ENCODE results near the gene DLGAP4.

DLGAP4 gene

GRCh38 chr20:36268440-36269342 lies 37.4 kb upstream of the DLGAP4 start:
- H4K20me1 ChIP-seq = no peaks in the 10 kb centered on the region
- TF ChIP-seq Cebpa-rat (IDR thresholded peaks at IDR 0.05) = no peak
- no peaks in the 10 kb centered on the region for H3K4me1 ChIP-seq
- no peak overlapping the region for H3K4me2 ChIP-seq
- no peaks in the 10 kb centered on the region for H3K36me3 ChIP-seq
- no peak overlapping the region for H3K4me3 ChIP-seq
- H3K9me3 ChIP-seq = no peaks in the 10 kb centered on the region
- no peak overlapping the region for H3K9ac ChIP-seq
- H3K27me3 ChIP-seq = no peaks in the 10 kb centered on the region
- no peak overlapping the region for H3K27ac ChIP-seq

DNA sequence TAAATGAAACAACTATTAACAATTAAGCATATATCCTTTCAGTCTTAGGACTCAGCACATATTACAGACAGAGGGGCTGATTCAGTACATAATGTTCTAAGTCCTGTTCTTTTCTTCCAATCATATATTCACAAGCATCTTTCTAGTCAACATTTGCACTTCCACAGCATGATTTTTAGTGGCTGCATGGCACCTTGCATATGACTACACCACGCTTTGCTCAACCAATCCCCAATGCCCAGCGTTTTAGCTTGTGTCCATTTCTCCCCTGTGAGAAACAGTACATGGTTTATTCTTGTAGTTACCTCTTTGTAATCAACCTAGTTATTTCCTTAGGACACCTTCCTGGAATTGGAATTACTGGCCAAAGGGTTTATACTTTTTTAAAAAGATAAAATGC lies 36.6 kb upstream of the DLGAP4 start:
- Histone ChIP-seq H3K9ac (no peak overlapping the region), H3K27ac (no peak overlapping the region), H3K4me1 (no peaks in the 10 kb centered on the region), H3K27me3 (no peaks in the 10 kb centered on the region), H3K9me3 (no peaks in the 10 kb centered on the region), H4K20me1 (no peaks in the 10 kb centered on the region), H3K4me3 (no peak overlapping the region), H3K4me2 (no peak overlapping the region), H3K36me3 (no peaks in the 10 kb centered on the region)
- TF ChIP-seq Cebpa-rat (IDR thresholded peaks at IDR 0.05) = no peak

DNA sequence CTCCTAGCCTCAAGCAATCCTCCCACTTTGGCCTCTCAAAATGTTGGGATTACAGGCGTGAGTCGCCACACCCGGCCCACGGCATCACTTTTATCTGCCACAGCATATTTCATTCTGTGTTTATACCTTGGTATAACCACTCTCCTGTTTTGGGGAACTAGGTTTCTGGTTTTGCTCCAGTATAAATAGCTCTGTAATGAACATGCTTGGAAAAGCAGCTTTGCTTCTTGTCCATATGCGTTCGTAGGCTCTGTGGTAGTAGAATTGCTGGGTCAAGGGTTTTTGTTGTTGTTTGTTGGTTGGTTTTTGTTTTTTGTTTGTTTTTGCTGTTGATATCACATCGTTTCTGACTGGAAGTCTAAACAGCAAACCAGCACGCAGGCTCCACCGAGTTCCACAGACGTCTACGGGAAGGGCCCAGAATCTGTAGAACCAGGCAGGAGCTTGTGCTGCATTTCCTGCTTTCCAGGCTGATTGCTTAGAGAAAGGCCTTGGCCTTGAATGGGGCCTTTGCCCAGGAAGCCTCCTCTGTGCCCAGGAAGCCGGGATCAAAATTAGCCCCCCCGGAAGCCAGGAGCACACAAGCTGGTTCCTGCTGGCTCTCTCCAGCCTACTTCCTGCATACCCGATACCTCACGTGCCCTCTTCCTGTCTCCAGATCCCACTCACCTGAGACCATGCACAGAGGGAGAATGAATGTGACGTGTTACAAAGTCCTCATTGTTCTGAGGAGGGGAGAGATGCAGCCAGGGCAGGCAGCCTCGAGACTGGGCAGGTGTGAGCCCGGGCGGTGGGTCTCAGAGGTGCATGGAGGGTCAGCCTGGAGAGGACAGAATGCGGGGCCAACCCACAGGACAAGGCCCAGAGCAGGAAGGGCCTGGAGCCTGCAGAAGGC lies 35.1 kb upstream of the DLGAP4 start:
- no peak overlapping the region for H3K9ac ChIP-seq
- no peaks in the 10 kb centered on the region for H4K20me1 ChIP-seq
- H3K4me3 ChIP-seq = no peak overlapping the region
- no peaks in the 10 kb centered on the region for H3K9me3 ChIP-seq
- no peak overlapping the region for H3K27ac ChIP-seq
- TF ChIP-seq Cebpa-rat (IDR thresholded peaks at IDR 0.05) = no peak
- no peak overlapping the region for H3K4me2 ChIP-seq
- no peaks in the 10 kb centered on the region for H3K4me1 ChIP-seq
- H3K36me3 ChIP-seq = no peaks in the 10 kb centered on the region
- no peaks in the 10 kb centered on the region for H3K27me3 ChIP-seq

DNA sequence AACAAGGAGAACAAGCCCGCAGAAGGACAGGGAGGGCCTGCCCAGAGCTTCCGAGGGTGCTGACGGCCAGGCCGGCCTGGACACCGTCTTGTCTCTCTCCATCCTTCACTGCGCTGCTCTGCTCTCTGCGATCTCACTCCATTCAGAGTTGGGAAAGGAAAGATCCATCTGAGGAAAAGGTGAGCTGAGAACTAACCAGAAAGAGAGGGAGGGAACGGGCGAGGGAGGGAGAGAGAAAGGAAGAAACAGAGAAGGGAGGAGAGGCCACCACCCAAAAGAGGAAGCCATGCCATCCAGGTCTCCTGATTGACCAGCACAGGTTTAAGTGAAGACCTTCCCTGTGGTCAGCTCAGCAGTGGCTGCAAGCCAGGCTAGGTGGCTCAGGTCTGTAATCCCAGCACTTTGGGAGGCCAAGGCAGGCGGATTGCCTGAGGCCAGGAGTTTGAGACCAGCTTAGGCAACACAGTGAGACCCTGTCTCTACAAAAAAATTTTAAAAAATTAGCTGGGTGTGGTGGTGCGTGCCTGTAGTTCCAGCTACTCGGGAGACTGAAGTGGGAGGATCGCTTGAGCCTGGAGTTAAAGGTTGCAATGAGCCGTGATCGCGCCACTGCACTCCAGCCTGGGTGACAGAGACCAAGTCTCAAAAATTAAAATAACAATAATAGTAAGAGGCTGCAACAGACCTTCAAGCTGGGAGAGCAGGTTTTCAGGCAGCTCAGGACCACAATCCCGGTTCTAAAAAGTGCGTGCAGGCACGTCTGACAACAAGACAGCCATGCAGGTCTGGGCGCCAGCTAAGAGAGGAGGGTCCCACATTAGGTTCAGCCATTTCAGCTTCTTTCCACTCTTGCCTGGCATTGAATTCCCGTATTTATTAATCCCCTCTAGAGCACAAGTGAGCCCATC lies 34.2 kb upstream of the DLGAP4 start:
- no peaks in the 10 kb centered on the region for H3K9me3 ChIP-seq
- no peak overlapping the region for H3K9ac ChIP-seq
- no peaks in the 10 kb centered on the region for H3K27me3 ChIP-seq
- H3K36me3 ChIP-seq = no peaks in the 10 kb centered on the region
- TF ChIP-seq Cebpa-rat (IDR thresholded peaks at IDR 0.05) = no peak
- H3K27ac ChIP-seq = no peak overlapping the region
- no peak overlapping the region for H3K4me3 ChIP-seq
- no peak overlapping the region for H3K4me2 ChIP-seq
- H3K4me1 ChIP-seq = no peaks in the 10 kb centered on the region
- H4K20me1 ChIP-seq = no peaks in the 10 kb centered on the region

- H3K4me3 ChIP-seq = no peak overlapping the region
- H3K27ac ChIP-seq = no peak overlapping the region
- no peaks in the 10 kb centered on the region for H3K4me1 ChIP-seq
- H3K9me3 ChIP-seq = no peaks in the 10 kb centered on the region
- H3K27me3 ChIP-seq = no peaks in the 10 kb centered on the region
- no peaks in the 10 kb centered on the region for H4K20me1 ChIP-seq
- no peak overlapping the region for H3K4me2 ChIP-seq
- no peak overlapping the region for H3K9ac ChIP-seq
- no peak for TF ChIP-seq Cebpa-rat (IDR thresholded peaks at IDR 0.05)
- no peaks in the 10 kb centered on the region for H3K36me3 ChIP-seq
These were observed 33.5 kb upstream of the DLGAP4 start for GRCh38 chr20:36272547-36273220.

DNA sequence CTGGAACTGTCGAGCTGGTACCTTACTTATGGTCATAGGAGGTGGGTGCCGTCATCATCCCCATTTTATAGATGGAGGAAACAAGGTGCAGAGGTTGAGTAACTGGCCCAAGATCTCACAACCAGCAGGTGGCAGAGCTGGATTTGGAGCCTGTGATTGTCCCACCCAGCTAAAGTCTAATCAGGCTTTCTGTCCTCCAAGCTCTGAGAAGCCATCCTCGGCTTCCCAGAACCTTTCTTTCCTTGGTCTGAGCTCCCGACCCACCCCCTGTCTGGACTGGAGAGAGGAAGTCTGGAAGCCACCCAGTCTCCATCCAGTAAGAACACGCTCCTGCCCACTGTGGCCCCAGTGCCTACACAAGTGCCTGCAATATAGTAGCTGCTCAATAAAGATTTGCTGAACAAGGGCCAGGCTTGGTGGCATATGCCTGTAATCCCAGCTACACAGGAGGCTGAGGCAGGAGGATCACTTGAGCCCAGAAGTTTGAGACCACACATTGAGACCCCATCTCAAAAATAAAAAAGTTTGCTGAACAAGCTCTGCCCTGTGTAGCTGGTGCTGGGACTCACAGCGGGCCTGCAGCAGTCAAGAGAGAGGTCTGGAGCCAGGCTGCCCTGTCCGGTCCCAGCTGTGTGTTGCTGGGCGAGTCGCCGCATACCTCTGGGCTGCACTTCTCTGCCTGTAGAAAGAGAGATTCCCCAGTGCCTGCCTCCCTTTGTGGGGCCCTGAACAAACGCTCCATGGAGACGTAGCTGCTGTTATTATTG lies 32.5 kb upstream of the DLGAP4 start:
- Histone ChIP-seq H3K9ac (no peak overlapping the region), H3K4me1 (no peaks in the 10 kb centered on the region), H4K20me1 (no peaks in the 10 kb centered on the region), H3K36me3 (no peaks in the 10 kb centered on the region), H3K9me3 (no peaks in the 10 kb centered on the region), H3K27ac (no peak overlapping the region), H3K4me2 (no peak overlapping the region), H3K4me3 (no peak overlapping the region), H3K27me3 (no peaks in the 10 kb centered on the region)
- TF ChIP-seq Cebpa-rat (IDR thresholded peaks at IDR 0.05) = no peak

GRCh38 chr20:36274181-36274841 lies 31.8 kb upstream of the DLGAP4 start:
- no peak overlapping the region for H3K4me2 ChIP-seq
- TF ChIP-seq Cebpa-rat (IDR thresholded peaks at IDR 0.05) = no peak
- no peaks in the 10 kb centered on the region for H3K27me3 ChIP-seq
- H3K9me3 ChIP-seq = no peaks in the 10 kb centered on the region
- no peak overlapping the region for H3K4me3 ChIP-seq
- H3K27ac ChIP-seq = no peak overlapping the region
- H3K36me3 ChIP-seq = no peaks in the 10 kb centered on the region
- peaks cover 3% of the 10 kb centered on the region; the same call in 1 of the 2 replicates for H3K4me1 ChIP-seq
- H3K9ac ChIP-seq = no peak overlapping the region
- no peaks in the 10 kb centered on the region for H4K20me1 ChIP-seq

GRCh38 chr20:36275011-36275410 lies 31.1 kb upstream of the DLGAP4 start:
- no peaks in the 10 kb centered on the region for H3K9me3 ChIP-seq
- no peak for TF ChIP-seq Cebpa-rat (IDR thresholded peaks at IDR 0.05)
- no peak overlapping the region for H3K9ac ChIP-seq
- H4K20me1 ChIP-seq = no peaks in the 10 kb centered on the region
- H3K4me3 ChIP-seq = no peak overlapping the region
- peaks cover 6% of the 10 kb centered on the region; the same call in 1 of the 2 replicates for H3K4me1 ChIP-seq
- H3K36me3 ChIP-seq = no peaks in the 10 kb centered on the region
- H3K27ac ChIP-seq = no peak overlapping the region
- H3K27me3 ChIP-seq = no peaks in the 10 kb centered on the region
- H3K4me2 ChIP-seq = no peak overlapping the region
